Gastrocnemius medialis (tissue), 4 donors: ENCODE measurements around the gene CYP4F22. TPM values are rescaled to one million over a fixed set of nuclear protein-coding genes. Genes with fewer than 3 reads are reported as not detected.

ENCODE experiments used
- ATAC-seq, 2 donors: fragments of 150-250 bp; one replicate each; pipeline ENCODE4 v1.9.1; 2016
- DNase-seq, 2 donors: peaks; one replicate each; pipeline ENCODE4 v3.0.0-alpha.2; 2019
- H3K27ac ChIP-seq, 4 donors: fragments of 200-600 bp; sonication (generic); 1 replicate in 1 of 4; 2 replicates in 3 of 4; pipeline ENCODE4 v1.5.1; 2016 to 2018; ENCODE audit warnings: mild to moderate bottlenecking in 2 of 4, moderate library complexity in 1 of 4
- H3K27me3 ChIP-seq, 3 donors: fragments of 200-600 bp; sonication (generic) in 2 of 3; 1 replicate in 1 of 3; 2 replicates in 2 of 3; pipeline versions ENCODE4 v1.5.1 to v1.6.0; 2016 to 2019; ENCODE audit warnings: mild to moderate bottlenecking in 1 of 3, moderate library complexity in 1 of 3
- H3K36me3 ChIP-seq, 2 donors: fragments of 200-600 bp; sonication (generic) in 1 of 2; one replicate each; pipeline ENCODE4 v1.5.1; 2017 to 2018
- H3K4me1 ChIP-seq, 2 donors: fragments of 200-600 bp; sonication (generic) in 1 of 2; one replicate each; pipeline ENCODE4 v1.5.1; 2016 to 2017; ENCODE audit warnings: mild to moderate bottlenecking in 2 of 2
- H3K4me3 ChIP-seq, 4 donors: fragments of 200-600 bp; sonication (generic) in 3 of 4; 1 replicate in 1 of 4; 2 replicates in 3 of 4; pipeline ENCODE4 v1.5.1; 2016 to 2019; ENCODE audit warnings: mild to moderate bottlenecking in 2 of 4
- H3K9me3 ChIP-seq, 3 donors: fragments of 200-600 bp; sonication (generic) in 2 of 3; 1 replicate in 1 of 3; 2 replicates in 2 of 3; pipeline ENCODE4 v1.5.1; 2016 to 2019
- POLR2A ChIP-seq, 2 donors: fragments of 450-650 bp; IDR thresholded peaks; one replicate each; pipeline ENCODE4 v1.6.1; 2017; ENCODE audit warnings: antibody characterized with exemption in 2 of 2, mild to moderate bottlenecking in 2 of 2, moderate library complexity in 2 of 2
- in situ Hi-C, 4 donors: fragments of 200-750 bp; cut with MboI; loops; one replicate each; pipeline versions ENCODE4 v1.15.0 to v1.8.0; 2017; ENCODE audit warnings: low sequenced_read_pairs in 4 of 4
- intact Hi-C: fragments of 100-400 bp; cut with DNase I; formaldehyde crosslinking; loops from one replicate; pipeline ENCODE4 v1.15.1; 2023; ENCODE audit warnings: low total_unique reads
- total RNA-seq, 4 donors: library from RNA; depleted of rRNA; stranded (reverse); fragments of >200 nt; gene quantifications; one replicate each; pipeline versions ENCODE4 v1.1.0 to v1.2.3, GENCODE V29; 2016
- TF ChIP-seq, protein P1 (sequence below), 5 experiments: fragments of 450-650 bp in 3 of 5; fragments of 200-600 bp in 2 of 5; sonication (generic) in 2 of 5; IDR thresholded peaks in 4 of 5; conservative IDR thresholded peaks in 1 of 5; 1 replicate in 4 of 5; 2 replicates in 1 of 5; pipeline ENCODE4 v1.5.1; 2016 to 2019; ENCODE audit warnings: antibody characterized with exemption in 5 of 5, mild to moderate bottlenecking in 3 of 5, moderate library complexity in 3 of 5

The CYP4F22 gene
- total RNA-seq, 4 donors from 2014 or later = 0.24 to 0.29 (median 0.25) TPM; not detected in 1

DNA sequence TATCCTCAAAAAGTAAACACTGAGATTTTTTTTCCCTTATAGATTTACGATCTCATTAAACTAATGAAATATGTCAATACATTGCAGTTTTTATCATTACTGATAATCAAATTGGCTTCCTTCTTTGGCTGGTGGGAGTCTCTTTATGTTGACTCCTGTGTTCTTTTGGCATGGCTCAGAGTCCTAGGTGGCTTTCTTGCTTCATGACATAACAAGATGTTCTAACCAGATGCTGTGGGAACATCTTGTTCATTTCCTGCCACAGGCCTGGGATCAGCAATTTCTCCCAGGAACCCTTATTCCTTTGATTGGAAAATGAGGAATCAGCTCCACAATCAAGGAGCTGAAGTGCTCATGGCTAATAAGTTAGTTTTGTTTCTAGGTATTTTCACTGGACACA is 13.2 kb upstream of the CYP4F22 start:
- Histone ChIP-seq H3K9me3 (no peaks in the 10 kb centered on the region), H3K4me3 (no peak overlapping the region), H3K27ac (peak overlapping the region; percentile 62 to 76 (median 66)), H3K4me1 (peaks cover 3 to 6% of the 10 kb centered on the region in 2 donors), H3K36me3 (no peaks in the 10 kb centered on the region), H3K27me3 (no peaks in the 10 kb centered on the region)
- in situ Hi-C loops = no loop called here
- ATAC-seq = peak; percentile 70 to 92
- no peak for TF ChIP-seq POLR2A (IDR thresholded peaks at IDR 0.05)
- TF ChIP-seq, protein P1, sequence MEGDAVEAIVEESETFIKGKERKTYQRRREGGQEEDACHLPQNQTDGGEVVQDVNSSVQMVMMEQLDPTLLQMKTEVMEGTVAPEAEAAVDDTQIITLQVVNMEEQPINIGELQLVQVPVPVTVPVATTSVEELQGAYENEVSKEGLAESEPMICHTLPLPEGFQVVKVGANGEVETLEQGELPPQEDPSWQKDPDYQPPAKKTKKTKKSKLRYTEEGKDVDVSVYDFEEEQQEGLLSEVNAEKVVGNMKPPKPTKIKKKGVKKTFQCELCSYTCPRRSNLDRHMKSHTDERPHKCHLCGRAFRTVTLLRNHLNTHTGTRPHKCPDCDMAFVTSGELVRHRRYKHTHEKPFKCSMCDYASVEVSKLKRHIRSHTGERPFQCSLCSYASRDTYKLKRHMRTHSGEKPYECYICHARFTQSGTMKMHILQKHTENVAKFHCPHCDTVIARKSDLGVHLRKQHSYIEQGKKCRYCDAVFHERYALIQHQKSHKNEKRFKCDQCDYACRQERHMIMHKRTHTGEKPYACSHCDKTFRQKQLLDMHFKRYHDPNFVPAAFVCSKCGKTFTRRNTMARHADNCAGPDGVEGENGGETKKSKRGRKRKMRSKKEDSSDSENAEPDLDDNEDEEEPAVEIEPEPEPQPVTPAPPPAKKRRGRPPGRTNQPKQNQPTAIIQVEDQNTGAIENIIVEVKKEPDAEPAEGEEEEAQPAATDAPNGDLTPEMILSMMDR (IDR thresholded peaks at IDR 0.05 in 4 of 5, conservative IDR thresholded peaks at IDR 0.05 in 1 of 5) = no peak
- intact Hi-C loops = no loop called here
- DNase-seq = peak; percentile 24 to 44

DNA sequence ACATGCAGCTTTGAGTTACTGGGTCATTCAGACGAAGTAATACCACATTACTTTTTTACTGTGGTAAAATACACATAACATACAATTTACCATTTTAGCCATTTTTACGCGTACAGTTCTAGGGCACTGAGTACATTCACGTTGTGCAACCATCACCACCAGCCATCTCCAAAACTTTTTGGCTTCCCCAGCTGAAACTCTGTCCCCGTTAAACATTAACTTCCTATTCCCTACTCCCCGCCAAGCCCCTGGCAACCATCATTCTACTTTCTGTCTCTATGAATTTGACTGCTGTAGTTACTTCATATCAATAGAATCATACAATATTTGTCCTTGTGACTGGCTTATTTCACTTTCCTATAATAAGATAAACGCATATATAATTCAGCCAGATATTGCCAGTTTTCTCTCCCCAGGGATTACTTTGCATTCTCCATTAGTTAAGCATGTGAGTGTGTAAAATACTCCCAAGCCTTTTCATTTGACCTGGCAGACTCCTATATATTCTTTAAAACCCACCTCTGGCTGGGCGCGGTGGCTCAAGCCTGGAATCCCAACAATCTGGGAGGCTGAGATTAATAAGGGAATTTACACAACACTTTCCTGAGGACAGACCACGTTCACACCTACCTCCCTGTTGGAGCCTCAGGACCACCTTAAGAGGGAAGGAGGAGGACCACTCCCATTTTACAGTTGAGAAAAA is 10.0 kb upstream of the CYP4F22 start:
- in situ Hi-C loops (no loop called here), intact Hi-C loops (no loop called here)
- H3K27me3 ChIP-seq = peaks cover 0 to 2% (median 0%) of the 10 kb centered on the region in 3 donors
- no peaks in the 10 kb centered on the region for H3K9me3 ChIP-seq
- H3K36me3 ChIP-seq = no peaks in the 10 kb centered on the region
- H3K4me3 ChIP-seq = no peak overlapping the region
- DNase-seq = peak in 1 of 2 donors; percentile 28
- no peak overlapping the region for H3K27ac ChIP-seq
- TF ChIP-seq, protein P1 (IDR thresholded peaks at IDR 0.05 in 4 of 5, conservative IDR thresholded peaks at IDR 0.05 in 1 of 5) = no peak
- no peak for TF ChIP-seq POLR2A (IDR thresholded peaks at IDR 0.05)
- peaks cover 3 to 6% of the 10 kb centered on the region in 2 donors for H3K4me1 ChIP-seq
- no peak for ATAC-seq

DNA sequence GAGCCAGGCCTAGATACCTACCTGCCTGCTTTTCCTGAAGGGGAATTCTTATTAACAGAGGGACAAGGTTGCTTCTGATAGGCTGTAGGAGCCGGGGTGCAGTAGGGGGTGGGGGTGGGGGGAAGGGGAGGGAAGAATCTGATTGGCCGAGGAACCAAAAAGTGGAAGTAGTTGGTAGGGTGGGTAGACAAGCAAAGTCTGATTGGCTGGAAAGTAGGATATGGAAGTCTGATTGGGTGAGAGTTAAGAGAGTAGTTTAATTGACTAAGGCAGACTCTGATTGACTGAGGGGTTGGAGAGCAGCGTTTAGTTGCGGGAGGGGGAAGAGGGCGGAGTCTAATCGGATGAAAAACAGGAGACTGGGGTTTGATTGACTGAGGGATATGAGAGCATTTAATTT is 9.4 kb upstream of the CYP4F22 start:
- peaks cover 0 to 5% (median 0%) of the 10 kb centered on the region in 3 donors for H3K27me3 ChIP-seq
- H3K36me3 ChIP-seq = no peaks in the 10 kb centered on the region
- H3K9me3 ChIP-seq = no peaks in the 10 kb centered on the region
- TF ChIP-seq POLR2A (IDR thresholded peaks at IDR 0.05) = no peak
- TF ChIP-seq, protein P1 (IDR thresholded peaks at IDR 0.05 in 4 of 5, conservative IDR thresholded peaks at IDR 0.05 in 1 of 5) = no peak
- intact Hi-C loops = no loop called here
- peaks cover 3 to 6% of the 10 kb centered on the region in 2 donors for H3K4me1 ChIP-seq
- DNase-seq (no peak), ATAC-seq (no peak)
- H3K4me3 ChIP-seq = no peak overlapping the region
- no peak overlapping the region for H3K27ac ChIP-seq
- in situ Hi-C loops = no loop called here

GRCh38 chr19:15501596-15501995 is 6.7 kb upstream of the CYP4F22 start:
- Histone ChIP-seq H3K9me3 (no peaks in the 10 kb centered on the region), H3K27me3 (peaks cover 6 to 18% (median 16%) of the 10 kb centered on the region in 3 donors)
- in situ Hi-C loops = no loop called here

More at GRCh38 chr19:15501596-15501995, 6.7 kb upstream of the CYP4F22 start:
- no peak for ATAC-seq
- intact Hi-C loops = no loop called here
- Histone ChIP-seq H3K4me3 (no peak overlapping the region), H3K36me3 (no peaks in the 10 kb centered on the region), H3K27ac (no peak overlapping the region), H3K4me1 (no peaks in the 10 kb centered on the region)
- TF ChIP-seq, protein P1 (IDR thresholded peaks at IDR 0.05 in 4 of 5, conservative IDR thresholded peaks at IDR 0.05 in 1 of 5) = no peak
- no peak for TF ChIP-seq POLR2A (IDR thresholded peaks at IDR 0.05)
- DNase-seq = no peak
